NB4 (cell line): ENCODE data around the gene HEXB.

Source experiments
- MYC ChIP-seq: IDR thresholded peaks from 2 replicates; pipeline ENCODE4 v1.6.1; 2011; ENCODE audit warnings: low read depth, low read length
- POLR2A ChIP-seq: IDR thresholded peaks from 2 replicates; pipeline ENCODE4 v1.6.1; 2011; ENCODE audit warnings: mild to moderate bottlenecking; ENCODE audit not compliant: insufficient read length; ENCODE audit errors: extremely low read depth
- TF ChIP-seq, protein P1 (sequence below): IDR thresholded peaks from one replicate; pipeline ENCODE4 v1.5.1; 2012; ENCODE audit warnings: low read depth, low read length
- TF ChIP-seq, protein P2 (sequence below): IDR thresholded peaks from 2 replicates; pipeline ENCODE4 v1.6.1; 2011; ENCODE audit warnings: low read depth, low read length

DNA sequence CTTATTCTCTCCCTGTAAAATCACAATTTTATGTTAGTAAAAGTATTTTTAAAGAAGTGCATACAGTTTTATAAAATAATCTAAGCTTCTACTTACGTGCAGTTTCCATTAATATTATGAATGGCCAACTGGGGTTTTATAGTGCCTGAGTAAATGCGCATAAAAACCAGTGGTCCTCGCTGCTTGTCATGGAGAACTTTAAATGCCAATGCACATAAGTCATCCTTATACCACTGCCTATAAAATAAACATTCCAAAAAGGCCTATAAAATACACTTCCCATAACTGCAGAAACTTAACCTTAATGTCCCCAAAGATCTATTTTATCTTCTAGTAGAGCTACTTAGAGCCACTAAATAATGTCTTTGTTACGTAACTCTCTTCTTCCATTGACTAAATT, 53.4 kb downstream of the HEXB start:
- TF ChIP-seq, protein P1, sequence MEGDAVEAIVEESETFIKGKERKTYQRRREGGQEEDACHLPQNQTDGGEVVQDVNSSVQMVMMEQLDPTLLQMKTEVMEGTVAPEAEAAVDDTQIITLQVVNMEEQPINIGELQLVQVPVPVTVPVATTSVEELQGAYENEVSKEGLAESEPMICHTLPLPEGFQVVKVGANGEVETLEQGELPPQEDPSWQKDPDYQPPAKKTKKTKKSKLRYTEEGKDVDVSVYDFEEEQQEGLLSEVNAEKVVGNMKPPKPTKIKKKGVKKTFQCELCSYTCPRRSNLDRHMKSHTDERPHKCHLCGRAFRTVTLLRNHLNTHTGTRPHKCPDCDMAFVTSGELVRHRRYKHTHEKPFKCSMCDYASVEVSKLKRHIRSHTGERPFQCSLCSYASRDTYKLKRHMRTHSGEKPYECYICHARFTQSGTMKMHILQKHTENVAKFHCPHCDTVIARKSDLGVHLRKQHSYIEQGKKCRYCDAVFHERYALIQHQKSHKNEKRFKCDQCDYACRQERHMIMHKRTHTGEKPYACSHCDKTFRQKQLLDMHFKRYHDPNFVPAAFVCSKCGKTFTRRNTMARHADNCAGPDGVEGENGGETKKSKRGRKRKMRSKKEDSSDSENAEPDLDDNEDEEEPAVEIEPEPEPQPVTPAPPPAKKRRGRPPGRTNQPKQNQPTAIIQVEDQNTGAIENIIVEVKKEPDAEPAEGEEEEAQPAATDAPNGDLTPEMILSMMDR = no peak
- TF ChIP-seq, protein P2, sequence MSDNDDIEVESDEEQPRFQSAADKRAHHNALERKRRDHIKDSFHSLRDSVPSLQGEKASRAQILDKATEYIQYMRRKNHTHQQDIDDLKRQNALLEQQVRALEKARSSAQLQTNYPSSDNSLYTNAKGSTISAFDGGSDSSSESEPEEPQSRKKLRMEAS = no peak
- TF ChIP-seq POLR2A (no peak), MYC (no peak)
